DMS153 (cell line): ENCODE measurements around the gene FNDC1.

Experiments used
- DNase-seq: peaks from one replicate; lab custom pipeline; 2025; lab: John Stamatoyannopoulos, UW

Gene FNDC1

DNA sequence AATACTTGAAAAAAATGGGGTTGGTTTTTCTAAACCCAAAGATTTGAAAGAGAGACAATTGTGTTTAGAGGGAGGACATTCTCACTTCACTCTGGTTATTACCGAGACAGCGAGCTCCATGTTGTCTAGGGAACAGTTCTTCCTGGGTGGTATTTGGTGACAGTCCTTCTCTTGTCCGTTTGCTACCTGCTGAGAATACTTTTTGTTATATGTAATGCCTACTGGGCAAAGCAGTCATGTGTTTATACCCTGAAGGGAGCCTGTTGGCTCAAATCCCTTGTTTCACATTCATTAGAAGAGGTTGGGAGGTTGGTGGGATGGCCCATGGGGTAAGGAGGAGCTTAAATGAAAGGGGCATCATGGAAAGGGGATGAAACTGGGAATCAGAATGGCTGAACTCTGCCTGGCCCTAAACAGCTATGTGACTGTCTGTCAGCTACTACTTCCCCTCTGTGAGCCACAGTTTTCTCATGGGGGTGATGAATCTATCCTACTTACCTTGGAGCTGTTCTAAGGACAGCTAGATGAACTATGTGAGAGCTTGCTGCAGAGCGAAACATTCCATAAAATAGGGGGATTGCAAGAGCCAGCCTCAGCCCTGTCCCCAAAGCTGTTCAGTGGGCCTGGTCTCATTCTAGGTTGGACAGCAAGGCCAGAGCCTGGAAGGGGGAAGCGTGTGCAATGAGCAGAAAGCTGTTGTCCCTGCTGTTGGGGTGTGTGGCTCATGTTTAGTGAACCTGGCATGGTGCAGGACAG is 43.5 kb downstream of the FNDC1 start:
- no peak for DNase-seq

DNA sequence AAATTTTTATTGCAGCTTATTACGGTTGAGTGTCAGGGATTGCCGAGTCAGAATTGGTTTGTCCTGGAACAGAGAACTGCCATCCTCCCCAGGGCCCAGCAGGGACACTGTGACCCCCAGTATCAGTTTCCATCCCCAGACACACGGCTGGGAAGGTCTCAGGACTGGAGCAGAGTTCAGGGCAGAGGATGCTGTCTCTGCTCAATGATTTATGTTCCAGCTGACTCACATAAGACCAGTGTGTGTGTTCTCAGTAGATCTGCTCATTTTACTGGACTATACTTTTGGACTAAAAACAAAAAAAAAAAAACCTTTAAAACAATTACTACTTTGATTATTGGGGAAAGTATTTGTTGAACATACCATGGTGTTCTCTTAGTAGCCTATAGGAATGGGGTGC is 44.2 kb downstream of the FNDC1 start:
- no peak for DNase-seq

DNA sequence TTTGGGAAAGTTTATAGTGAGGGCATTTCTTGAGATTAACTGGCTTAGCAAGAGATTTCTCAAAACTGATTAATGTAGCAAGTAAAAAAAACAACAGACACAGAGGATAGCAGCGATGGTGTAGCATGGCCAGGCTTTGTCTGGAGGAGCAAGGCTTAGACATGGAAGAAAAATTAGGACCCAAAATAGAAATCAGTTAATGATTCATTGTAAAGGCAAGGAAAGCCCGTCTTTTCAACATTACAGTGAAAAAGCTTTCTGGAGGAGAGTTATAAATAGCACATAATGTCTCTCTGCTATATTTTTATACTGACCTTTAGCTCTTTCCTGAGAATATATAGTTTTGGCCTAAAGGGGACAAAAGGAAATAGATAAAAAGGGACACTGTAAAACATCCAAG is 45.1 kb downstream of the FNDC1 start:
- DNase-seq, result no peak

DNA sequence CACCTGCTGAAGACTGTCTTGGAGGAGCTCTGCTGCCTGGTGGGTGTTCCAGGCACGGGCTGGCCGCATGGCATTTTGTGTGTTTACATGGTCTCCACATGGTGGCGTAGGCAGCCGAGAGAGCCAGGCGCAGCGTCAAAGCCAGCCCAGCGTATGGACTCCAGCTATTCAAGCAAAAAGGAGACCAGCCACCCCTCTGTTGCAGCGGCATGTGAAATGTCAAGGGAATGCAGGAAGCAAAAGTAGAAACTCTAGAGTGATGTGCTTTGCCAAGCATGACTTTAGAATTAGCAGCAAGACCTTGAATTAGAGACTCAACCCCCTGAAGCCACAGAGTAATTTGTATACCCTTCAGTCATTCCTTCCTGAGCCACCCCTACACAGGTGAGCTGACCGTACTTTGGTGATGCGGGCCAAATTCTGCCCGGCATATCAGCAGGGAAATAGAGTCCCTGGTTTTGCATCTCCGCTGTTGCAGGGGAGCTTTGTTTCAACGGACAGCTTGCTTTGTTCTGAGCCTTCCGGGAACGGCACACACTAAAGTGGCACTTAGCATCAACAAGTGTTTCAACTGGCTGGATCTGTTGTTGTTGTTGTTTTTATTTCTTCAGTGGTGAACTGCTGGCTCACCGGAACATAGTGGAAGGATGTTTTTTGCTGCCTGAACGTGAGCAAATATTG is 48.5 kb downstream of the FNDC1 start:
- DNase-seq, result peak; percentile 6

DNA sequence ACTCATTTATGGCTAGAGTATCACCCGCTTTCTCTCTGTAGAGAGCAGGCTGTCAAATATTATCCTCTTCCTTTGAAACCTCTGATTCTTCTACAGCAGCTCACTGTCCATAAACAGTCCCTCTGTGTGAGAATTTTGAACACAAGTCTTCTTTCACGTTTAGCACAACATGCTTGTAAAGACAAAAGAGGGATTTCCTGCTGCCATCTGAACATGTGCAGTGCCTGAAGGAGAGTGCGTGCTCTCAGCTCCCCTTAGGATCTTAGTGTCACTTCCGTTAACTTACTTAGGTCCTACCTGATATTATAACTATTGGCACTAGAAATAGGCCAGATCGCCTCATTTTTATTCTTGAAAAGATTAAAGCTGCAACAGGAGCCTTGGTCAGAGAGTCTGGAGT is 50.9 kb downstream of the FNDC1 start:
- no peak for DNase-seq

DNA sequence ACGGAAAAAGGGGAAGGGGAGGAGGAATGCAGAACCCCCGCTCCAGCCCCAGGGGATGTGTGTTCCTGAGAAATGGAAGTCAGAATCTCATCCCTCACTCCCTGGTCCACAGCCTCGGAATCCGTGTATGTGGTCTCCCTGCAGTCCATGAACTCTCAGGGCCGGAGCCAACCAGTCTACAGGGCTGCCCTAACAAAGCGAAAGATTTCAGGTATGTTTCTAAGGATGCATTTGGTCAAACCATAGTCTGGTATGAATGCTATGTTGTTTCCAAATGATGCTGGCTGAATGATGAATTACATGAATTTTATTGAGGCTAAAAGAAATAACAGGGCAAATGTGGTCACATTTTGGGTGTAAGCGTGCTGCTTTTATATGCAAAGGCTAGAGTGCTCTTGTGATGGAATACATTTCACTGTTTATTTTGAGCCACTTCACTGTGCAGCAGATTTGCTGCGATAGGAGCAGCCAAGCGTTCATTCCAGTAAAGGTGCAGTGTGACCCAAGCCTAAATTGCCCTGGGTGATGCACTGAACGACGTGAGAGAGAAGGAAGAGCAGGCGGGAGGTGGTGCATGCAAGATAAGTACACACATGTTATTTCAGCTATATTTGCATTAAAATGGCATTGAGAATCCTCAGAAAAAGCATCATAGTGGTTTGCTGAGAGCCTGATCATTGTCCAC is 52.4 kb downstream of the FNDC1 start:
- no peak for DNase-seq

DNA sequence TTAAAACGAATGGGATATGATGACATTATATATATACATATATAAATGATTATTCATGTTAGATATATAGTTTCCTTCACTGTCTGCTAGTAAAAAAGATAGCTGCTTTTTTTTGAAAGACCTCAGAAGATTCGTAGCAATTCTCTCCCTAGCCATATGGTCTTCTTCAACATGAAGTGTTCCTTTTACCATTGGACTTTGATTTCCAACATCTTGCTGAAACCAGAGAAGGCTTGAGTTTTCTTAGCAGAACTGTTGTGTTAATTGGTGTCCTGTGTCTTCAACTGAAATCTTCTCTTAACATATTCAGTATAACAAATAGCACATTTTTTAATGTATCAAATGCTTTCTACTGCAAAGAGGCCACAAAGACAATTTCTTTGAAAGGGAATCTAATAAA is 55.3 kb downstream of the FNDC1 start:
- no peak for DNase-seq

DNA sequence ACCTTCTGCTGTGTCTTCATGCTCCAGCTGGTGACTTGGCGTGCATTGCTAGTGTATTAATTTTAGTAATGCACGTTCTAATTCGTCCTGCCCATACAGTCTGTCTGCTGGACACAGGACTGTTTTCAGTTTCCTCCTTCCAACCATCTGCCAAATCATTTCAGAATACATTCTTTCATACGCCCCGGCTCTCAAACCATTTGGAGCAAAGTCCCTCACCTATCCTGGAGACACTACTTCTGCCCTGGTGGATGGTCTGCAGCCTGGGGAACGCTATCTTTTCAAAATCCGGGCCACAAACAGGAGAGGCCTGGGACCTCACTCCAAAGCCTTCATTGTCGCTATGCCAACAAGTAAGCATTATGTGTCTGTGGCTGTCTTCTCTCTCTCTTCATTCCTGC is 60.5 kb downstream of the FNDC1 start:
- DNase-seq, result no peak

DNA sequence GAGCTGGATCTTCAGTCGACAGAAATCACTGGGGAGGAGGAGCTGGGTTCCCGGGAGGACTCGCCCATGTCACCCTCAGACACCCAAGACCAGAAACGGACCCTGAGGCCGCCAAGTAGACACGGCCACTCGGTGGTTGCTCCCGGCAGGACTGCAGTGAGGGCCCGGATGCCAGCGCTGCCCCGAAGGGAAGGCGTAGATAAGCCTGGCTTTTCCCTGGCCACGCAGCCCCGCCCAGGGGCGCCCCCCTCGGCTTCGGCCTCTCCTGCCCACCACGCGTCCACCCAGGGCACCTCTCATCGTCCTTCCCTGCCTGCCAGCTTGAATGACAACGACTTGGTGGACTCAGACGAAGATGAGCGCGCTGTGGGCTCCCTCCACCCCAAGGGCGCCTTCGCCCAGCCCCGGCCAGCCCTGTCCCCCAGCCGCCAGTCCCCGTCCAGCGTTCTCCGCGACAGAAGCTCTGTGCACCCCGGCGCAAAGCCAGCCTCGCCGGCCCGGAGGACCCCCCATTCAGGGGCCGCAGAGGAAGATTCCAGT is 63.0 kb downstream of the FNDC1 start:
- DNase-seq, result no peak

DNA sequence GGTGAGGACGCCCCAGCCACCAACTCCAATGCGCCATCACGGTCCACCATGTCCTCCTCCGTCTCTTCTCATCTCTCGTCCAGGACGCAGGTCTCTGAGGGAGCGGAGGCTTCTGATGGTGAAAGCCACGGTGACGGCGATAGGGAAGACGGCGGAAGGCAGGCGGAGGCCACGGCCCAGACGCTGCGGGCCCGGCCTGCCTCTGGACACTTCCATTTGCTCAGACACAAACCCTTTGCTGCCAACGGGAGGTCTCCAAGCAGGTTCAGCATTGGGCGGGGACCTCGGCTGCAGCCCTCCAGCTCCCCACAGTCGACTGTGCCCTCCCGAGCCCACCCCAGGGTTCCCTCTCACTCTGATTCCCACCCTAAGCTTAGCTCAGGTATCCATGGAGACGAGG is 63.6 kb downstream of the FNDC1 start:
- no peak for DNase-seq

DNA sequence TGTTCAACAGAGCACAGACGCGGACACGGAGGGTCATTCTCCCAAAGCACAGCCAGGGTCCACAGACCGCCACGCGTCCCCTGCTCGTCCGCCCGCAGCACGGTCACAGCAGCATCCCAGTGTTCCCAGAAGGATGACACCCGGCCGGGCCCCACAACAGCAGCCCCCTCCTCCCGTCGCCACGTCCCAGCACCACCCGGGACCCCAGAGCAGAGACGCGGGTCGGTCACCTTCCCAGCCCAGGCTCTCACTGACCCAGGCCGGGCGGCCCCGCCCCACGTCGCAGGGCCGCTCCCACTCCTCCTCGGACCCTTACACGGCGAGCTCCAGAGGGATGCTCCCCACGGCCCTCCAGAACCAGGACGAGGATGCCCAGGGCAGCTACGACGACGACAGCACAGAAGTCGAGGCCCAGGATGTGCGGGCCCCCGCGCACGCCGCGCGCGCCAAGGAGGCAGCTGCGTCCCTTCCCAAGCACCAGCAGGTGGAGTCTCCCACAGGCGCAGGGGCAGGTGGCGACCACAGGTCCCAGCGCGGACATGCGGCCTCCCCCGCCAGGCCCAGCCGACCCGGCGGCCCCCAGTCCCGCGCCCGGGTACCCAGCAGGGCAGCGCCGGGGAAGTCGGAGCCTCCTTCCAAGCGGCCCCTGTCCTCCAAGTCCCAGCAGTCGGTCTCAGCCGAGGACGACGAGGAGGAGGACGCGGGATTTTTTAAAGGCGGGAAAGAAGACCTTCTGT is 64.3 kb downstream of the FNDC1 start:
- no peak for DNase-seq

DNA sequence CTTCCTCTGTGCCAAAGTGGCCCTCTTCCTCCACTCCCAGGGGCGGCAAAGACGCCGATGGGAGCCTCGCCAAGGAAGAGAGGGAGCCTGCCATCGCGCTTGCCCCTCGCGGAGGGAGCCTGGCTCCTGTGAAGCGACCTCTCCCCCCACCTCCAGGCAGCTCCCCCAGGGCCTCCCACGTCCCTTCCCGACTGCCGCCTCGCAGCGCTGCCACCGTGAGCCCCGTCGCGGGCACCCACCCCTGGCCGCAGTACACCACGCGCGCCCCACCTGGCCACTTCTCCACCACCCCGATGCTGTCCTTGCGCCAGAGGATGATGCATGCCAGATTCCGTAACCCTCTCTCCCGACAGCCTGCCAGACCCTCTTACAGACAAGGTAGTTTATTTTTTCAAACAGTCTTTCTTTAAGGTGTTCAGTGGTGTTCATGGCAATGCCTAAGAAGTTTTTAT is 64.9 kb downstream of the FNDC1 start:
- DNase-seq, result no peak

DNA sequence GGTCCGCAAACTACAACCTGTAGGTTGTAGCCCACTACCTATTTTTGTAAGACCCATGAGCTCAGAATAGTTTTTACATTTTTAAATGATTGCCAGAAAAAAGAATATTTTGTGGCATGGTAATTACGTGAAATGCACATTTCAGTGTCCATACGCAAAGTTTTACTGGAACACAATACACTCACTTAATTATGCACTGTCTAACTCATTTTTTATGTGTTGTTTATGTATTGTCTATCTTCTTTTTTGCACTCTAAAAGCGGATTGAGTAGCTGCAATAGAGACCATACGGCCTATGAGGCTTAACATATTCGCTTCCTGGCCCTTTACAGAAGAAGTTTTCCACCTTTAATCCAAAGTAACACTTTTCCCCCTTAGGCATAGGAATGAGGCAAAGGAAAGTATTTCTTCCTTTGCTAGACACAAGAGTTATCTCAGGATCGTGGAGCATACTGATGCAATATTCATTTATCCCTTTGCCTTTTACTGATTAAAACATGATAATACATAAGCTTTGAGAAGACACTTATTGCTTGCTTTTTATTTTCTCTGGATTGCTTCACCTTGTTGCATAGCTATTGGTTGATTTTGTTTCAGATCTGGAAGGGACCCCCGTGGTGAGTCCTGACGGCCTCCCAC is 69.8 kb downstream of the FNDC1 start:
- no peak for DNase-seq

DNA sequence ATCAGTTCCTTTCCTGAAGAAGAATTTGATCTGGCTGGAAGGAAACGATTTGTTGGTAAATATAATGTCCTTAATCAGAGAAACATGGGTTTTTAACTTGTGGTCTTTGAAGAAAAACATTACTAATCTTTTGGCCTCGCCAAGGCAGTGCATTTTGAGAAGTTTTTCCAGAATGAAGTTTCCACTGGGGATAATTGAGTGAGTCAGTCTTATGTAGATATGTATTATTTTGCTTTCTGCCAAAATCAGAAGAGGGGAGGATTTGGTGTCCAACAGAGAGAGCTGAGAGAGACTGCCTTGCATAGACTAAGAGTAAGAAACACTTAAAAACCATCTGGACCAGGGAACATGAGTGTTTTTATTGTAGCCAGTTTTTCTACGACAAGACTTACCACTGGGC is 79.9 kb downstream of the FNDC1 start:
- DNase-seq, result no peak

DNA sequence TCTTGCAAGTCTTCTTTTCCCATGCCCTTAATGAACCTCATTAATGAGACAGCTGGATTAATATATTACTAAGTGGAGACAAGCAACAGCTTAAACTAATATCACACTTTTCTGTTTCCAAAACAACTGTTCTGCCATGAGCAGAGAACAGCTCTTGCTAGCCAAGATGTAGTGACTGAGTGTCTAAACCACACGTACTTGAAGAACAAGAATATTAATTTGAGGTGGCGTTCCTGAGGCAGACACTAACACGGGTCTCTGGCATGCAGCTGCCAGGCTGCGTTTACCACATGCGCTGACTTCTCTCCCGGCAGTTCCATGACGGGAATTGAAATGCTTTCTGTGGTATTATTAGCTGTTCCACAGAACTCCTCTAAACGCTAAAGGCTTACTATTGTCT is 80.6 kb downstream of the FNDC1 start:
- no peak for DNase-seq

DNA sequence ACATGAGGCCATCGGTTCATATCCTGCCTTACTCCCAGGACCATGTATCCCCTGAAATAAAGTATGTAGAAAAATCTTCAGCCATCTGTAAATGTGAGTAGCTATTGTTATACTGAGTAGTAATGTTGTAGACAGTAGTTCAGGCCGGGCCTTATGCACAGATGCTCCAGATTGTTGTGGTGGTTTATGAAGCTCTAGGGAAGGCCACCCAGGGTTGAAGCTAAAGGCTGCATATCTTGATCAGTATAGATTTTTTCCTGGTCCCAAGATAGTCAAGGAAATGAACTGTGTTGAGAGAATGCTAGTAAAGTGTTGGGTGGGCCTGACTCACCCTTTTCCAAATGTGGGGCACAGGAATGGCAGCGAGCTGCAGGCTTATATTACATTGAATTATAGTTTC is 81.4 kb downstream of the FNDC1 start:
- DNase-seq, result no peak

DNA sequence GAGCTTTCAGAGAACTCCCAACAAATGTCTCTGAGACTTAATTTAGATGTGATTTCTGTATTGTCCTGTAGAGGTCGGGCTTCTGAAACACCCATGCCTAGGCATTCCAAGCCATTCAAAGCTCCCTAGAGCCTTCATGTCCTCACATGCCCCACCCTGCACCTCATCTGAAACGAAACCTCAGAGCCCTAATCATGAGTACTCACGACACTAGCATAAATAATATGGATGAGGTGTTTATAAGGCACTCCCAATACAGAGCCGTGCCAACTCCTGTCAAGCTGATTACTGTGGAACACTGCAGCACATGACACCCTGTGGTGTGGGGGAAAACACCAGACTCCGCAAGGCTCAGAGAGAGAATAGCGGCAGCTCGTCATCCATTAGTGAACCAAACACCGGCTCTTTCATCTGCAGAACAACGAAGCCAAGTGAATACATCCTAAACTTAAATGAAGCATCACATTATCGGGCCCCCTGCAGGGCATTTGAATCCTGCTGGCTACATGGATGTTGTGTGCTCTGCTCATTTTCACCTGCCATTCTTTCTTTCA is 83.8 kb downstream of the FNDC1 start:
- DNase-seq, result peak; percentile 74

DNA sequence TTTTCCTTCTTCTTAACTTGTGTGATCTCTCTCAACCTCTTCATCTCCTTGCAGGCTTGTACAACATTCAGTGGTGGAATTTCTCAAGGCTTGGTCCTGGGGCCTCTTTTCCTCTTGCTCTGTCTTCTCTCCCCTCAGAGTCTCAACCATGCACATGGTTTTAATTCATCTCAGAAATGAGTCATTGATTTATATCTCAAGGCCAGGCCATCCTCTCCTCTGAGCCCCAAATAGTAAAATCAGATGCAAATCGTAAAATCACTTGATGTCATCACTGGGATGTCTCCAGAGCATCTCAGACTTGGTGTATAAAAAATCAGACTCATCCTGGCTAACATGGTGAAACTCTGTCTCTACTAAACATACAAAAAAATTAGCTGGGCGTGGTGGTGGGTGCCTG is 85.0 kb downstream of the FNDC1 start:
- no peak for DNase-seq

DNA sequence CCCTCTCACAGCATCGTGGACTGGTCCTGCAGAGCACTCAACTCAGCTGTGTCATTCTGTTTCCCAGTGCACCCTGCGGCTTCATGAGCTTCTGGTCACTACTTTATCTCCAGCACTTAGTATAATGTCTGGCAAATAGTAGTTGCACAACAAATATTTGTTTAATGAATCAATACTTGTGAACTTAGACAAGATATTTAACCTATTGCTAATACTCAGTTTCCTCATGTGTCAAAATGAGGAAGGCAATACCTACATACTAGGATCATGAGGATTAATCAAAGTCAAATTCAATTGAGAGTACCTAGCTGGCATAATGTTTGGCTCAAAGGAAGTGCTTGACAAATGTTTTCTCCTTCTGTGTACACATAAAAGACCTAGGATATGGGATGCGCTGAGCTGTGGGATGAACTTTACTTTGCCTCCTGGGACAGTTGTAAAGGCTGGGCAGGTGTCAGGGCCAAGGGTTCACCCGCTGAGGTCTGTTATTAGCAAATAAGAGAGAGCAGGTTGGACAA is 86.3 kb downstream of the FNDC1 start:
- DNase-seq, result no peak

DNA sequence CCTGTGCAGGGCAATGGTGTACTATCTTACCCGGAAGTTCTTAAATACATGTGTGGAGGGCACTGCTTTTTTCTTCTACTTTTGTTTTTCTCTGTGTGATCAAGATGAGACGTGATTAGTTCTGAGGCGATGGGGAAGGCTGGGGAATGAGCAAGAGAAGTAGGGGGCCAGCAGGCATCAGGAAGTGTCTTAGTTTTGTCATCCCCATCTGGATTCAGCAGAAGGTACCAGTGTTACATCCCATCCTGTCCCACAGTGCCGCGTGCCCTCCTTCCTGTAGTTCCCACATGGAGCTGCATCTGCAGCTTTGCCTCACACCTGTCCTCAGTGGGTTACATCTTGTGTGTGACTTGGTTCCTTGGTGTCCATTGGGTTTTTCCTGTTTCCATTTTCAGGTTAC is 86.9 kb downstream of the FNDC1 start:
- no peak for DNase-seq

DNA sequence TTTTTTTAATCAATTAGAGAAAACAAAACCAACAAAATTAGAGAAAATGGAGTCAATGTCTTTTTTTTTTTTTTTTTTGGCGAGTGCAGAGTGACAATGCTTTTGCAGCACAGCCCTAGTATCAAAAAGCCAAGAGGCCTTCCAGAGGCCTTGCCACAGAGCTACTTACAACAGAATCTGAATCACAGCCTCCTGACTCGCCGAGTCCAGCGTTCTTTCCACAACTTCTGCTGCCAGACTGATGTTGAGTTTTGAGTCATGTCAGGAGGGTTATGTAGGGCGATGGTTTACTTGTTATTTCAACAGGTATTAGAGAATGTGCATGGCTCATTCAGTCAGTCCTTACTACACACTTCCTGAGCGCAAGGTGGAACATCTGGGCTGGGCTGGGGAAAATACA is 88.6 kb downstream of the FNDC1 start:
- DNase-seq, result no peak
